LNCaP clone FGC (cell line): ENCODE measurements around the gene LIPC.
A peak's percentile ranks its signal among the peaks of the same experiment; 100 is the strongest.

Source experiments
- DNase-seq: peaks from one replicate; pipeline ENCODE4 v3.0.0-alpha.2; 2011; ENCODE audit warnings: low read depth
- H3K4me3 ChIP-seq: 2 replicates; pipeline ENCODE4 v1.5.1; 2011; ENCODE audit warnings: mild to moderate bottlenecking, low read depth, low read length, control low read depth
- CTCF ChIP-seq: IDR thresholded peaks from 2 replicates; pipeline ENCODE4 v1.5.1; 2012; ENCODE audit warnings: mild to moderate bottlenecking; ENCODE audit not compliant: control insufficient read depth, insufficient read depth; ENCODE audit errors: extremely low read depth

LIPC gene

GRCh38 chr15:58420579-58421043 lies 11.2 kb upstream of the LIPC start:
- no peak for TF ChIP-seq CTCF
- no peak for DNase-seq
- H3K4me3 ChIP-seq = no peak overlapping the region

GRCh38 chr15:58423205-58423604 lies 8.6 kb upstream of the LIPC start:
- H3K4me3 ChIP-seq = no peak overlapping the region
- no peak for TF ChIP-seq CTCF
- DNase-seq = no peak

- no peak overlapping the region for H3K4me3 ChIP-seq
- TF ChIP-seq CTCF = no peak
- DNase-seq = no peak
Measured at GRCh38 chr15:58423831-58424608, 7.8 kb upstream of the LIPC start.

GRCh38 chr15:58424722-58425121 lies 7.1 kb upstream of the LIPC start:
- DNase-seq = no peak
- TF ChIP-seq CTCF = no peak
- no peak overlapping the region for H3K4me3 ChIP-seq

- TF ChIP-seq CTCF = no peak
- peak; percentile 95 for DNase-seq
- no peak overlapping the region for H3K4me3 ChIP-seq
Measured at GRCh38 chr15:58425185-58425584, 6.6 kb upstream of the LIPC start.

GRCh38 chr15:58425834-58426233 lies 6.0 kb upstream of the LIPC start:
- H3K4me3 ChIP-seq = no peak overlapping the region
- TF ChIP-seq CTCF = no peak
- DNase-seq = peak; percentile 59

GRCh38 chr15:58426501-58426900 lies 5.3 kb upstream of the LIPC start:
- no peak overlapping the region for H3K4me3 ChIP-seq
- no peak for DNase-seq
- TF ChIP-seq CTCF = no peak
